ENCODE data around the gene NCKAP1.

DNA sequence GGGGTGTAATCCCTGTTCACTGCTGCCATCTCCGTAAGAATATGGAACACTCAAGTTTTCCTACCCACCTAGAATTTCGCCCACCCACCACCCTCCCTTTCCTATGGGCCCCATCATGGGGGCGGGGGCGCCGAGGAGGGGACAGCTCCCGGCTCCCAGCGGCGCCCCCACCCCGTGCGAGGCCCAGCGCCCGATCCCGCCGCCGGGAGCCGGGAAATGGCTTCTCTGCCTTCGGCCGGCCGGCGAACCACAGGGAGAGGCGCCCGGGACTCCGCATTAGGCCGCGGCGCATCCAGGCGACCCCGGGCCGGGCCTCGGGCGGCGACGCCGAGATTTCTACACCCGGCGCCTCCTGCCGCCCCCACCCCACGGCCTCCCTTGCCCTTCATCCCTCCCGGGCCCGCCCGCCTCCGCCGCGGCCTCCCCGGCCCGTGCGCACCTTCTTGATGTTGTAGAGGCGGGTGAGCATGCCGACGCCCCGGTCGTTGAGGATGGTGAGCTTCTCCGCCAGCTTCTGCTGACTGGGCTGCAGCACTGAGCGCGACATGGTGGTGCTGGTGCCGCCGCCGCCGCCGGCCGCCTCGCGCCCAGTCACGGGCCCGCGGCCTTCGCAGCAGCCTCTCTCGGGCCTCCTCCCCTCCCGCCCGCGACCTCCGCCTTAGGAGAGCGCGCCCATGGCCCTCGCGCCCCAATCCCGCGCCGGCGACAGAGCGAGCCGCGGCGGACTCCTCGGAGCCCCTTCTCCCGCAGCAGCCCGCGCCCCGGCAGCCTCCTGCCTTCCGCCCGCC lies 510 bp downstream of the NCKAP1 start:
- TF ChIP-seq, protein P1, sequence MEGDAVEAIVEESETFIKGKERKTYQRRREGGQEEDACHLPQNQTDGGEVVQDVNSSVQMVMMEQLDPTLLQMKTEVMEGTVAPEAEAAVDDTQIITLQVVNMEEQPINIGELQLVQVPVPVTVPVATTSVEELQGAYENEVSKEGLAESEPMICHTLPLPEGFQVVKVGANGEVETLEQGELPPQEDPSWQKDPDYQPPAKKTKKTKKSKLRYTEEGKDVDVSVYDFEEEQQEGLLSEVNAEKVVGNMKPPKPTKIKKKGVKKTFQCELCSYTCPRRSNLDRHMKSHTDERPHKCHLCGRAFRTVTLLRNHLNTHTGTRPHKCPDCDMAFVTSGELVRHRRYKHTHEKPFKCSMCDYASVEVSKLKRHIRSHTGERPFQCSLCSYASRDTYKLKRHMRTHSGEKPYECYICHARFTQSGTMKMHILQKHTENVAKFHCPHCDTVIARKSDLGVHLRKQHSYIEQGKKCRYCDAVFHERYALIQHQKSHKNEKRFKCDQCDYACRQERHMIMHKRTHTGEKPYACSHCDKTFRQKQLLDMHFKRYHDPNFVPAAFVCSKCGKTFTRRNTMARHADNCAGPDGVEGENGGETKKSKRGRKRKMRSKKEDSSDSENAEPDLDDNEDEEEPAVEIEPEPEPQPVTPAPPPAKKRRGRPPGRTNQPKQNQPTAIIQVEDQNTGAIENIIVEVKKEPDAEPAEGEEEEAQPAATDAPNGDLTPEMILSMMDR (conservative IDR thresholded peaks at IDR 0.05; ENCODE audit: low read depth, low read length), result no peak
- TF ChIP-seq EZH2phosphoT487 (IDR thresholded peaks at IDR 0.05; ENCODE audit: borderline replicate concordance, low read length), result no peak
- TF ChIP-seq EZH2 (IDR thresholded peaks at IDR 0.05; ENCODE audit: low read length, unreplicated experiment), result no peak
